Chondrocyte (in vitro differentiated cells): ENCODE measurements around the gene CHID1. TPM values are rescaled to one million over a fixed set of nuclear protein-coding genes. Genes with fewer than 3 reads are reported as not detected.

Source experiments
- DNase-seq: peaks from one replicate; pipeline ENCODE4 v3.0.0; 2021; ENCODE audit warnings: mixed read lengths, low spot score
- H3K27ac Mint-ChIP-seq: one replicate; pipeline ENCODE4 v1.8.0; 2021; ENCODE audit warnings: mild to moderate bottlenecking, moderate library complexity, mixed read lengths; ENCODE audit not compliant: unreplicated experiment
- H3K27me3 Mint-ChIP-seq: 2 replicates; pipeline ENCODE4 v1.8.0; 2021; ENCODE audit warnings: low read depth, mixed read lengths
- H3K36me3 Mint-ChIP-seq: 2 replicates; pipeline ENCODE4 v1.8.0; 2021; ENCODE audit warnings: low read depth, mixed read lengths
- H3K4me1 Mint-ChIP-seq: 2 replicates; pipeline ENCODE4 v1.8.0; 2021; ENCODE audit warnings: low read depth, mild to moderate bottlenecking, mixed read lengths
- H3K4me3 Mint-ChIP-seq: one replicate; pipeline ENCODE4 v1.8.0; 2021; ENCODE audit warnings: mild to moderate bottlenecking, moderate library complexity, mixed read lengths; ENCODE audit not compliant: unreplicated experiment
- H3K9me3 Mint-ChIP-seq: 2 replicates; pipeline ENCODE4 v1.8.0; 2021; ENCODE audit warnings: low read depth, mixed read lengths
- total RNA-seq: library from RNA; stranded (reverse); gene quantifications from 3 replicates; pipeline ENCODE4 v1.2.1, GENCODE V29; 2021
- TF ChIP-seq, protein P1 (sequence below): fragments of 200-600 bp; sonication (generic); IDR thresholded peaks from 2 replicates; pipeline ENCODE4 v1.5.0; 2021; ENCODE audit warnings: antibody characterized with exemption, mild to moderate bottlenecking, moderate library complexity

The CHID1 gene
- total RNA-seq, 1 donor from 2014 or later, result 90.3 TPM

DNA sequence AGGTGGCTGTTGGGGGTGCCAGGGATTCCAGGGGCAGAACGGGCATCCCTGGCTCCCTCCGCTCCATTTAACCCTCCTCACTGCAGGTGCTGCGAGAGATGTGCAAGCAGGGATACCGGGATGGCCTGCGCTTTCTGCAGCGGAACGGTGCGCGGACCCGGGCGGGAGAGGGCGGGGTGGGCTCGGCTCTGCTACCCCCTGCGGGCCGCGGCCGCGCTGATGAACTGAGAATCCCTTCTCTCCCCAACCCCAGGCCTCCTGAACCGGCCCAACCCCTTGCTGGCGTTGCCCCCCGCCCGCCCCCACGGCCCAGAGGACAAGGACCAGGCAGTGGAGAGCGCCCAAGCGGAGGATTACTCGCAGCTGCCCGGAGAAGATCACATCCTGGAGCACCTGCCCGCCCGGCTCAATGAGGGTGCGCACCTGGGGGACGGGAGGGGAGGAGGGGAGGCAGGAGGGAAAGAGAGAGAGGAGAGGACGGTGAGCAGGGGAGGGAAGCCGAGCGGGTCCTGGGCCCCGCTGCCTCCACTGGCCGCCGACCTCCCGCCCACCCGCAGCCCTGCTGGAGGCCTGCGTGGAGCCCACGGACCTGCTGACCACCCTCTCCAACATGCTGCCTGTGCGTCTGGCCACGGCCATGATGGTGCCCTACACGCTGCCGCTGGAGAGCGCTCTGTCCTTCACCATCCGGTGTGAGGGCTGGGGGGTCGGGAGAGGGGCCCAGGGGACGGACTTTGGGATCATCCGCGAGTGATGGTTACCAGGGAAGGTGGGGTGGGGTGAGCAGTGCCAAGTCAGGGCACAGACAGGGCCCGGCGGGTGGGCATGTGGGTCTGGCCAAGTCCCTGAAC is 86.9 kb downstream of the CHID1 start:
- H3K9me3 Mint-ChIP-seq, result no peaks in the 10 kb centered on the region
- TF ChIP-seq, protein P1, sequence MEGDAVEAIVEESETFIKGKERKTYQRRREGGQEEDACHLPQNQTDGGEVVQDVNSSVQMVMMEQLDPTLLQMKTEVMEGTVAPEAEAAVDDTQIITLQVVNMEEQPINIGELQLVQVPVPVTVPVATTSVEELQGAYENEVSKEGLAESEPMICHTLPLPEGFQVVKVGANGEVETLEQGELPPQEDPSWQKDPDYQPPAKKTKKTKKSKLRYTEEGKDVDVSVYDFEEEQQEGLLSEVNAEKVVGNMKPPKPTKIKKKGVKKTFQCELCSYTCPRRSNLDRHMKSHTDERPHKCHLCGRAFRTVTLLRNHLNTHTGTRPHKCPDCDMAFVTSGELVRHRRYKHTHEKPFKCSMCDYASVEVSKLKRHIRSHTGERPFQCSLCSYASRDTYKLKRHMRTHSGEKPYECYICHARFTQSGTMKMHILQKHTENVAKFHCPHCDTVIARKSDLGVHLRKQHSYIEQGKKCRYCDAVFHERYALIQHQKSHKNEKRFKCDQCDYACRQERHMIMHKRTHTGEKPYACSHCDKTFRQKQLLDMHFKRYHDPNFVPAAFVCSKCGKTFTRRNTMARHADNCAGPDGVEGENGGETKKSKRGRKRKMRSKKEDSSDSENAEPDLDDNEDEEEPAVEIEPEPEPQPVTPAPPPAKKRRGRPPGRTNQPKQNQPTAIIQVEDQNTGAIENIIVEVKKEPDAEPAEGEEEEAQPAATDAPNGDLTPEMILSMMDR, result no peak
- H3K4me1 Mint-ChIP-seq, result peaks cover 33% of the 10 kb centered on the region
- peaks cover 6% of the 10 kb centered on the region for H3K36me3 Mint-ChIP-seq
- no peak overlapping the region for H3K27ac Mint-ChIP-seq
- no peak for DNase-seq
- H3K4me3 Mint-ChIP-seq, result no peak overlapping the region
- H3K27me3 Mint-ChIP-seq, result no peaks in the 10 kb centered on the region

DNA sequence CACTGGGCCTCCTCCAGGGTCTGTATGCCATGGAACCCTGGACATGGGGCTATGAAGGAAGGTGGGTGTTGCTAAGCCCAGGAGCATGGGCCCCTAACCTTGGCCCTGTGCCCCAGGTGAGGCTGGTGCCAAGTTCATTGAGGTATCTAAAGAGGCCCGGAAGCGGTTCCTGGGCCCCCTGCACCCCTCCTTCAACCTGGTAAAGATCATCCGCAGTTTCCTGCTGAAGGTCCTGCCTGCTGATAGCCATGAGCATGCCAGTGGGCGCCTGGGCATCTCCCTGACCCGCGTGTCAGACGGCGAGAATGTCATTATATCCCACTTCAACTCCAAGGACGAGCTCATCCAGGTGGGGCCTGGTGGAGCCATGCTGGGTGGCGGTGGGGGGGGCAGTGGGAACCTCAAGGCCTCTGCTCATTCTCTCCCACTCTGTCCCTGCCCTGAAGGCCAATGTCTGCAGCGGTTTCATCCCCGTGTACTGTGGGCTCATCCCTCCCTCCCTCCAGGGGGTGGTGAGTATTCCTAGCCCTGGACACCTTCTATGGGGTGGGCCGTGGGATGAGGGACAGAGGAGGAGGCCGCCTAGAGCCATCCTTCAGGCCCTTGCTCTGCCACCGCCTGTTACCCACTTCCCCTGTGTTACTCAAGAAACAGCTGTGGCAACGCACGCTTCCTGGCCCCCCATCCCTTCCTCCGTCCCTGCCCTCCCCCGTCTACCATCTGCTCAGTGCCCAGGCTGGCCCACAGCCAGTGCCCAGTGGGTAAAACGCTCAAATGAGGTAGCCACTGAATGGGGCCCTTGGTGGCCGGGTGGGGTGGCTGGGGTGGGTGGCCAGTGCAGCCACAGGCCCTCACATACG is 88.9 kb downstream of the CHID1 start:
- Mint-ChIP-seq H3K4me1 (peaks cover 26% of the 10 kb centered on the region), H3K36me3 (peaks cover 6% of the 10 kb centered on the region), H3K27ac (no peak overlapping the region), H3K9me3 (no peaks in the 10 kb centered on the region), H3K27me3 (no peaks in the 10 kb centered on the region), H3K4me3 (no peak overlapping the region)
- TF ChIP-seq, protein P1, result no peak
- no peak for DNase-seq

DNA sequence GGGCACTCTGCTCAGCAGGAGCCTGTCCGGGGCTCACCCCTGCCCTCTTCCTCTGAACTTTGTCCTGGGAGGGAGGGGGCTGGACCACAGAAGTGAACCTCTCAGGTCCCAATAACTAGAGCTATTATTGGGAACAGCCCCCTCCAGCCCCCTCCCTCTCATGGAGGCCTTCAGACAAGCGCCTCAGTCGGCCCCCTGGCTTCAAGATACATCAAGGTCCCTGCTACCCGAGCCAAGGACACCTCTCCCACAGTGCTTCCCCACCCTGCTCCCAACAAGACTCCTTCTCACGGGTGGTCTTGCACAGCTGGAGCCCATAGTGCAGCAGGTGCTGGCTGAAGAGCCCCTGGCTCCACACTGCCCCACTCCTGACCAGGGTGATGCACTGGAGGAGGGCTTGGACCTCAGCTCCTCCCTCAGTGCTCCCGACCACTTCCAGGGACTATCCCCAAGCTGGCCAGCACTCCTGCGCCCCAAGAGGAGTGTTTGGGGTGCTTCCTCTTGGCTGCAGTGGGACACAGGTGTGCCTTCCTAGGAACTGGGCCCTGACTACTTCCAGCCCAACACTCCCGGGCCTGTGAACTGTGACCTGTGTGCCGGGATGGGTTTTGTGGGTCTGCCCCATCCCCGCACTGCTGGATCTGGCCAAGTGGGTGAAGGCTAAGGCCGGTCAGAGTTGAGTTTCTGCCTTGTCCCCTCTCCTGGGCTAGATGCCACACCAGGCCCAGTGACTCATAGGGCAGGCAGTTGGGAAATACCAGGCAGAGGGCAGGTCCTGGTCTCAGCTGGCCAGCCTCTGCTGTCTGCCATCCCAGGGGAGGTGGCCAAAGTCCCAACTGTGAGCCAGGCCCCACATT is 89.7 kb downstream of the CHID1 start:
- H3K27ac Mint-ChIP-seq, result peak overlapping the region; percentile 73
- H3K27me3 Mint-ChIP-seq, result no peaks in the 10 kb centered on the region
- H3K36me3 Mint-ChIP-seq, result peaks cover 6% of the 10 kb centered on the region
- peak overlapping the region; percentile 80 for H3K4me3 Mint-ChIP-seq
- TF ChIP-seq, protein P1, result no peak
- H3K9me3 Mint-ChIP-seq, result no peaks in the 10 kb centered on the region
- DNase-seq, result no peak
- H3K4me1 Mint-ChIP-seq, result peaks cover 22% of the 10 kb centered on the region

DNA sequence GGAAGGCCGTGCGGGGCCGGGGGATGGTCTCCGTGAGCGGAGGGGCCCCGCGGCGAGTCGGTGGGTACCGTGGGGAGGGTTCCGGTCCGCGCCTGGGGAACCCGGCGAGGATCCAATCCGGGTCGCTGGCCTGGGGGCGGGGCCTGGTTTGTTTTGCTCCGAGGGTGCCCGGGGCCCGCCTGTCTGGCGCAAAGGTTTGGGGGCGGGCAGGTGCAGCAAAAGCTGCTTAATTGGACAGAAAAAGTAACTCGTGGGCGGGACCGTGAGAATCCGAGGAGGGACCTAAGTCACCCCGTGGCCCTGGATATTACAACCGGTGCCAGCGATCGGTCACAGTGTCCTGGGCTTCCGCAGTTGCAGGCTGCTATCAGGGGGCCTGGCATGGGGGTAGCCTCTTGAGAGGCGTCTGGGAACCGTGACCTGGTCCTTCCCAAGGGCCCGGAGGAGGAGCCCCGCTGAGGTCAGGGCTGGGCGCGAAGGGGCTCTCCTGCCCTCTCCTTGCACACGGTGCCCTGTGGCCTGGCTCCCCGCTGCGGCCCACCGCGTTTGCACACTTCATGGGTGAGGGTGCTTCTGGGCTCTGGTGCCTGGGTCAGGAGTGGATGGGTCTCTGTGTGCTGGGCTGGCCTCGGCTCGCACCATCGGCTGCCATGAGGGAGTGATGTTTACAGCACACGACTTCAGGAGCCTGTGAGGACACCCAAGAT is 90.5 kb downstream of the CHID1 start:
- no peaks in the 10 kb centered on the region for H3K9me3 Mint-ChIP-seq
- no peak for DNase-seq
- peaks cover 5% of the 10 kb centered on the region for H3K36me3 Mint-ChIP-seq
- TF ChIP-seq, protein P1, result no peak
- peaks cover 22% of the 10 kb centered on the region for H3K4me1 Mint-ChIP-seq
- peak overlapping the region; percentile 80 for H3K4me3 Mint-ChIP-seq
- peak overlapping the region; percentile 83 for H3K27ac Mint-ChIP-seq
- no peaks in the 10 kb centered on the region for H3K27me3 Mint-ChIP-seq
